Measurements from ENCODE around the gene CD248. TPM values are rescaled to one million over a fixed set of nuclear protein-coding genes. Genes with fewer than 3 reads are reported as not detected.
"Not testable (repeated sequence)": the region's sequence is repeated elsewhere in the genome, so short reads cannot be mapped to it uniquely, and the experiment has no call there.

CD248 gene
- total RNA-seq, 1 donor from 2014 or later: 49.2 TPM

GRCh38 chr11:66276619-66277018, 40.2 kb downstream of the CD248 start:
- not testable (repeated sequence) for DNase-seq (ENCODE audit: low spot score)

GRCh38 chr11:66275984-66276612, 40.7 kb downstream of the CD248 start:
- DNase-seq (ENCODE audit: low spot score): no peak

- DNase-seq (ENCODE audit: low spot score): no peak
Observed at GRCh38 chr11:66275396-66275795, 41.4 kb downstream of the CD248 start.

GRCh38 chr11:66274219-66274618, 42.6 kb downstream of the CD248 start:
- DNase-seq (ENCODE audit: low spot score): no peak

GRCh38 chr11:66272596-66272995, 44.2 kb downstream of the CD248 start:
- DNase-seq (ENCODE audit: low spot score): no peak

GRCh38 chr11:66271816-66272215, 45.0 kb downstream of the CD248 start:
- no peak for DNase-seq (ENCODE audit: low spot score)

- no peak for DNase-seq (ENCODE audit: low spot score)
Observed at GRCh38 chr11:66268952-66269905, 47.6 kb downstream of the CD248 start.

GRCh38 chr11:66268244-66268951, 48.4 kb downstream of the CD248 start, which contains the start of gene RAB1B:
Gene RAB1B, plus strand, starts transcription at chr11:66268639. Its CDS starts 41 bp downstream, at chr11:66268680.
- peak; percentile 100 for DNase-seq (ENCODE audit: low spot score)

- peak; percentile 91 for DNase-seq (ENCODE audit: low spot score)
Observed at GRCh38 chr11:66267379-66268243, 49.2 kb downstream of the CD248 start.

- no peak for DNase-seq (ENCODE audit: low spot score)
Observed at GRCh38 chr11:66267039-66267378, 49.8 kb downstream of the CD248 start.

- DNase-seq (ENCODE audit: low spot score): no peak
Observed at GRCh38 chr11:66266378-66267038, 50.3 kb downstream of the CD248 start.

GRCh38 chr11:66265531-66266377, 51.1 kb downstream of the CD248 start:
- DNase-seq (ENCODE audit: low spot score): no peak

- DNase-seq (ENCODE audit: low spot score): no peak
Observed at GRCh38 chr11:66264914-66265313, 51.9 kb downstream of the CD248 start.

Other genes starting within 250 kb of the CD248 start
- 87.2 TPM for gene PACS1, start 246.8 kb downstream of the CD248 start, total RNA-seq
- gene KLC2, start 59.3 kb downstream of the CD248 start, total RNA-seq: 31.3 TPM
- gene RAB1B, start 48.4 kb downstream of the CD248 start, total RNA-seq: 157 TPM
- gene CNIH2, start 38.9 kb downstream of the CD248 start, total RNA-seq: 2.2 TPM
- gene YIF1A, start 27.9 kb downstream of the CD248 start, total RNA-seq: 78.7 TPM
- not detected for gene TMEM151A, start 25.1 kb downstream of the CD248 start, total RNA-seq
- 16.7 TPM for gene RIN1, start 19.4 kb upstream of the CD248 start, total RNA-seq
- gene BRMS1, start 28.1 kb upstream of the CD248 start, total RNA-seq: 25.7 TPM
- gene B4GAT1, start 30.6 kb upstream of the CD248 start, total RNA-seq: 15.2 TPM
- 13.0 TPM for gene SLC29A2, start 54.7 kb upstream of the CD248 start, total RNA-seq
- gene NPAS4, start 104.0 kb upstream of the CD248 start, total RNA-seq: 1.2 TPM
- gene MRPL11, start 121.8 kb upstream of the CD248 start, total RNA-seq: 47.0 TPM
- gene PELI3, start 149.9 kb upstream of the CD248 start, total RNA-seq: 11.0 TPM
- gene DPP3, start 163.4 kb upstream of the CD248 start, total RNA-seq: 66.3 TPM
- 59.8 TPM for gene BBS1, start 193.6 kb upstream of the CD248 start, total RNA-seq
- 14.2 TPM for gene ZDHHC24, start 229.0 kb upstream of the CD248 start, total RNA-seq
- gene ACTN3, start 229.9 kb upstream of the CD248 start, total RNA-seq: 0.16 TPM

Measured in ureter (tissue), 1 donor.